DND-41 (cell line): ENCODE data around the gene DDN.

Source experiments
- EZH2 ChIP-seq: IDR thresholded peaks from 3 replicates; pipeline ENCODE4 v1.6.1; 2012; ENCODE audit warnings: borderline replicate concordance, low read depth, mild to moderate bottlenecking, moderate library complexity, low read length, inconsistent platforms; ENCODE audit not compliant: severe bottlenecking
- TF ChIP-seq, protein P1 (sequence below): IDR thresholded peaks from 2 replicates; pipeline ENCODE4 v1.5.1; 2012; ENCODE audit warnings: borderline replicate concordance, low read length, moderate library complexity, mild to moderate bottlenecking; ENCODE audit not compliant: poor library complexity, severe bottlenecking; ENCODE audit errors: extremely low read depth

DNA sequence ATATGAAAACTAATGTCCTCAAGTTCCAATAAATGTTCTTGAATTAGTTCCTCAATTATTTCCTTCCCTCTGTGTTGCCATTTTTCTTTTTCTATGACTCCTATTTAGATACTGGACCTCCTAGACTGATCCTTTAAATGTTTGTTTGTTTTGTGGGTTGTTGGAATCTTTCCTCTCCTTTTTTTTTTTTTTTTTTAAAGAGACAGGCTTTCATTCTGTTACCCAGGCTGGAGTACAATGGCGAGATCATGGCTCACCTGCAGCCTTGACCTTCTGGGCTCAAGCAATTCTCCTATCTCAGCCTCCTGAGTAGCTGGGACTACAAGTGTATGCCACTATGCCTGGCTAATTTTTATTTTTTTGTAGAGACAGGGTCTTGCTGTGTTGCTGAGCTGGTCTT is 9.8 kb upstream of the DDN start:
- TF ChIP-seq, protein P1, sequence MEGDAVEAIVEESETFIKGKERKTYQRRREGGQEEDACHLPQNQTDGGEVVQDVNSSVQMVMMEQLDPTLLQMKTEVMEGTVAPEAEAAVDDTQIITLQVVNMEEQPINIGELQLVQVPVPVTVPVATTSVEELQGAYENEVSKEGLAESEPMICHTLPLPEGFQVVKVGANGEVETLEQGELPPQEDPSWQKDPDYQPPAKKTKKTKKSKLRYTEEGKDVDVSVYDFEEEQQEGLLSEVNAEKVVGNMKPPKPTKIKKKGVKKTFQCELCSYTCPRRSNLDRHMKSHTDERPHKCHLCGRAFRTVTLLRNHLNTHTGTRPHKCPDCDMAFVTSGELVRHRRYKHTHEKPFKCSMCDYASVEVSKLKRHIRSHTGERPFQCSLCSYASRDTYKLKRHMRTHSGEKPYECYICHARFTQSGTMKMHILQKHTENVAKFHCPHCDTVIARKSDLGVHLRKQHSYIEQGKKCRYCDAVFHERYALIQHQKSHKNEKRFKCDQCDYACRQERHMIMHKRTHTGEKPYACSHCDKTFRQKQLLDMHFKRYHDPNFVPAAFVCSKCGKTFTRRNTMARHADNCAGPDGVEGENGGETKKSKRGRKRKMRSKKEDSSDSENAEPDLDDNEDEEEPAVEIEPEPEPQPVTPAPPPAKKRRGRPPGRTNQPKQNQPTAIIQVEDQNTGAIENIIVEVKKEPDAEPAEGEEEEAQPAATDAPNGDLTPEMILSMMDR, result no peak
- no peak for TF ChIP-seq EZH2
